ENCODE results near the gene CREB3L1.

Gene CREB3L1

DNA sequence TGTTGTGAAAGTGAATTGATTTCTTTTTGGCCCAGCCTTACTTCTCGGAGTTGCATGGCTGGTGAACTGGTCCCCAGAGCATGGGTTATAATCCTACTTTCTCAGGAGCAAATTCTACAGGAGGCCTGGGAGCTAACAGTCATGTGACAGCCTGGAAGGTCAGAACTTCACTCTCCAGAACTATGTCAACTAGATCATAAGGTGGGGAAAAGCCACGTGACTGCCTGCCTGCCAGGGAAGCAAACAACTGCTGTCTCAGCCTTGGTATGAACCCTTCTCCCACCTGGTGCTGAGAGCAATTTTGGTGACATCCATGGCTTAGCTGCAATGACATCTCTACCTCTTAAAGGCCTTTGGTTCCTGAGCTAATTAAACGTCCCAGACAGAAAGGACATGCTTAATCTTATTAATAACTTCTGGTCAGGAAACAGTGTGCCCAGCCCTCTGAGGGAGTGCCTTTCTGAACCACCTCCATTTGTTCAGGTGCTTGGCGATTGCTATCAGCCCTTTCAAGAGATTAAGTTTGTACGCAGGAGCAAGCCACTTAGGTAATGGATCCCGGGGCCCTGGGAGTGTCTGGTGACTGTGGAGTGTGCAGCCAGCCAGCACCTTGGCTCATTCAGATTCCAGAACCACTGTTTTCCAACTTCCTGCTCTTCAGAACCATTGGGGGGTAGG lies 1.4 kb upstream of the CREB3L1 start:
- DNase-seq, result no peak

DNA sequence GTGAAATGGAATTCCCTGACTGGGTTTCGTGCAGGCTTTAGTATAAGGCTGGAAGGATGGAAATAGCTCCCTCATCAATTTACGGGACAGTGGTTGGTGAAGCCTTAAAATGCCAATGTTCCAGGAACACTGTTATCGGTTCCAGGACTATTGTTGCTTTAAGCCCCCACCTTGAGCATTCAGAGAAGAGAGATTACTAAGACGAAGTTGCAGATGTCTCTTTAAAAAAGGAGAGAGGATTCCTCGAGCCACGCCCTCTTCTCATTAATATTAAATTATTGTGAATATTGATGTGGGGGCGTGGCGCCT lies 195 bp upstream of the CREB3L1 start:
- no peak for DNase-seq

DNA sequence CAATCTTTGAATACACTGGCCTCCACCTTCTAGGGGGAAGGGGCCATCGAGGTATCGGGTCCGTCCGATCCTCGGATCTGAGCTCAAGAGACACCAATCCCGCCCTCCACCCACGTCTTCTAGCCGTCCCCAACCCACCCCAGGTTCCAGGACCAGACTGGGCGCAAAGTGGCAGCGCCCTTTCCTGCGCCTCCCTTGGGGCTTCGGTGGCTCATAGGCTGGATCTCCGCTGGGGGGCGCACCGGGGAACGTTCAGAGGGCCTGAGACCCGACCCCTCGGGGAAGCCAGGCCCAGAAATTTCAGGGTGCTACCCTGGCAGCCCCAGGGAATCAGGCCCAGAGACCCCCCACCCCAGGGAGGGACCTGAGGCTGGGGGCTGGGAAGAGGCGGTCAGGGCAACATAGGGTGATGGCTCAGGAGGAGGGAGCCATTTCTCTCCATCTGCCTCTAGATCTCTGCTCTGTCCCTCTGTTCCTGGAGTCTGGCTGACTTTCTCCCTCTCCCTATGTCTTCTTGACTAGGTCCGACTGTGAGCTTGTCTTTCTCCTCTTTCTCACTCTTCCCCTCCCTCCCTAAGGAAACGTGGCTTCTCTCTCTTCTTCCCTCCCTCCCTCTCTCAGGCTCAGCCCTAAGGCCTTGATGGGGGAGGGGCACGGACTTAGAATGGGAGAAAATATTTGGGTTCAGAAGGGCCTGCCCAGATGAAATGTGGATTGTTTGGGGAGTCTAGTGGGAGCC lies 1.1 kb downstream of the CREB3L1 start:
- no peak for DNase-seq

DNA sequence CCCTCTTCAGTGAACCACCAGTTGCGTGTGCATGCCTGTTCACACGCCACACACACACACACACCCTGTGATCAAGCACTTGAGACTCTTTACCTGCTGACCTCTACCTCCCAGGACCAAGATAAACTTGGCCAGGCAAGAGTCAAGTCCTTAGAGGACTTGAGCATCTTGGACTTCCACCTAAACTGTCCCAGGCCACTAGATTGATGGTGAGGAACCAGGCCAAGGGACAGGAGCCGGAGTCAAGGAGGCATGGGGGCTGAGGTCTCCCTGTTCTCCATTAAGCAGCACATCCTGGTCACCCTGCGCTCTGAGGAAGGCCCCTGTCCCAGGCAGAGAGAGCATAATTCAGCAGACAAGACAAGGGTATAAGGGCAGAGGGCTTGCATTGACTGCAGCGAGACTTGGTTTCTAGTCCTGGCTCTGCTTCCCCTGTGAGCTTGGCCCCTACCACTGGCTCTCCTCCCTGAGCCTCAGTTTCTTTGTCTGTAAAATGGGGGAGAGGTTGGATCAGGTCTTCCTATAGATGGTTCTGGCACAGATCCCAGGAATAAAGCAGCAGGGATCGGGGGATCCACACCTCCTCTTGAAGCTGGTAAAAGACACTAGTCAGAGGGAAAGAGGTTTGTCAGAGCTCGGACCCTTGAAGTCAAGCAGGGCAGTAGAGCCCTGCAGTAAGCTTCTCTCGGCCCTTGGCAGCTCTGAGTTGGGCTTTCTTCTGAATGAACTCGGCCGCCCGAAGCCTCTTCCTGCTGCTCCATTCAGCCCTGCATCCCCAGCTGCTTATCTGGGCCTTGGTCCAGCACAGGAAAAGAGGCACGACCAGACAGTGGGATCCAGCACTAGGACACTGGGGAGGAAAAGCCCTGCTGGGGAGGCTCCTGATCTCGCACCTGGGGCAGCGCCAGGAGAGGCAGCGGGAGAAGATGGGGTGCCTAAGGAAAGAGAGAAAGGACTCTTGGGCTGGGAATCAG lies 2.0 kb downstream of the CREB3L1 start:
- no peak for DNase-seq

DNA sequence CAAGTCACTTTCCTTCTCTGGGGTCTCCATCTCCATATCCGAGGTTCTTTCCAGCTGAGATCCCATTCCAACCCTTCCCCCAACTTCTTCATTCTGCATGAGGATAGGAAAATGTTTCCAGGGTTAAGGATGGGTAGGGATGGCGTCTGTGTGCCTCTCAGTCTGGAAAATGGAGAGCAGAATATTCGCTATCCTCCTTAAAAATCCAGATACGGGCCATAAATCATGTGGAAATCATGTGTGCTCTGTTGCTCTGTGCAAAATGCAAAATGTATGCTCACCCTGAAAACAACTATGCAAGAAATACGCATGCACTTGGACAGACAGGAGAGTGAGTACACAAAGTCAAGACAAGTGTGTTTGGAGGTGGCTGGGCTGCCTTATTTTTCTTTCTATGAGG lies 3.2 kb downstream of the CREB3L1 start:
- no peak for DNase-seq

DNA sequence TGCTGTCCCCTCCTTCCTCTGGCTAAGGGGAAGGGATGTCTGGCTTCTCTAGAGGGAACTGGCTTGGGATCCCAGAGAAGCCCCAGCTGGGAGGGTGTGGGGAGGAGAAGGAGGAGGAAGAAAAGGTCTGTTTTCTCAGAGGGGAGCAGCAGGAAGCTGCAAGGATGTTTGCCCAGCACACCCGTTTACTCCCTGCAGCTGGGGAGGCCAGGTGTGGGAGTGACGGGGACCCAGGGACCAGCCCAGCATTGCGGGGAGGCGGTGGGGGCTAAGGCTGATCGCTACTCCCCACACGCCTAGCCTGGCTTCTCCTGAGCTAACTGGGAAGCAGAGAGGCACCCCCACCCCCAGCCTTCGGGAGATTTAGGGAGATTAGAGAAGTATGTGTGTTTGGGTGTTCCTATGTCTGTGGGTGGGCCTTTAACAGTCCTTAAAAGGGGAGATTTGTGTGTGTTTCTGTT lies 3.9 kb downstream of the CREB3L1 start:
- DNase-seq, result no peak

DNA sequence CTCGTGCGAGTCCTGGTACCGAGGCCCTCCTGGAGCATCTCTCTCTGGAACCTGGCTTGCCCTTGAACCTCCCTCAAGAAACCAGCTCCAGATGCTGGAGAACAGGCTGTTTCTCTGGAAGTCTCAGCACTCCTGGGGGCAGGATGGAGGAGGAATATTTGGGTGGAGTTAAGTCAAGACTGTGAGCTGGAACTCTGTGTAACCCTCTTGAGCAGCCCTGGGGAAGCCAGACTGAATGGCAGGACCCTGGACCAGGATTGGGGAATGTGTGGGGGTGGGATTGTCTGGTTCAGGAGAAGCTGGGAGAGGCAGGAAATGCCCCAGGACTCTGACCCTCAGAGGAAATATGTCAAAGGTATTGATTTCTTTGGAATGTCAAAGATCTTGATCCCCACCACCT lies 7.7 kb downstream of the CREB3L1 start:
- no peak for DNase-seq

DNA sequence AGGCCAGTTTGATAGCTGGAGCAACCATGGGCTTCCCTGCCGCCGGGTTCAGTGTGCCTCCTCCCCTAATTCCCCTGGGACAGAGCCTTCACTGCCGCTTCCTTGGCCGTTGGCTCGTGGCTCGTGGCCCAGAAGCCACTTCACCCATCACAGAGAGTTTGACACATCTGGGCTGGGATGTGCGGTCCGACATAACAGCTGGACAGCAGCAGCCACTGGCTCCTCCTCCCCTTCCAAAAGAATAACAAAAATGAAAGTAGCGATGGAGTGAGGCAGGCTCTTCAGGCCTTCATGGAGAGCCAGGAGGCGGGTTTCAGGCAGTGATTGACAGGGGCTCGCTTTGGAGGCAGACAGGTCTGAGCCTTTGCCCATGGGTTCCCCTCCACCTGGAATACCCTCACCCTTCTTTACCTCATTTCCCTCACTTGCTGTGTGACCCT lies 8.2 kb downstream of the CREB3L1 start:
- no peak for DNase-seq

DNA sequence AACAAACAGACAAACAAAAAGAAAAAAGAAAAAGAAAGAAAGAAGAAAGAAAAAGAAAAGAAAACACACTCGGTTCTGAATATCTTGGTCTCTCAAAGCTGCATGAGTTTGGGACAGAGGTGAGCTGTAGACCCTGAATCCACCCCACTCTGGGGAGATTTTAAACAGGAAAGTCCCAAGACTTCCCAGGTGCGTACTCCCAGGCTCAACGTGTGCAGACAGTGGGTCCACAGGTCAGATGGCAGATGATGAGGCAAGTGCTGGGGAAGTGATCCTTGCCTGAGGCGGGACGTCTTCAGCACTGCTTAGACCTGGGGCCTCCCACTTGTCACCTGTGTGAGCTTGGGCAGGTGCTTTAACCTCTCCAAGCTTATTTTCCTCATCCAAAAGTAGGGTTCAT lies 9.3 kb downstream of the CREB3L1 start:
- no peak for DNase-seq

DNA sequence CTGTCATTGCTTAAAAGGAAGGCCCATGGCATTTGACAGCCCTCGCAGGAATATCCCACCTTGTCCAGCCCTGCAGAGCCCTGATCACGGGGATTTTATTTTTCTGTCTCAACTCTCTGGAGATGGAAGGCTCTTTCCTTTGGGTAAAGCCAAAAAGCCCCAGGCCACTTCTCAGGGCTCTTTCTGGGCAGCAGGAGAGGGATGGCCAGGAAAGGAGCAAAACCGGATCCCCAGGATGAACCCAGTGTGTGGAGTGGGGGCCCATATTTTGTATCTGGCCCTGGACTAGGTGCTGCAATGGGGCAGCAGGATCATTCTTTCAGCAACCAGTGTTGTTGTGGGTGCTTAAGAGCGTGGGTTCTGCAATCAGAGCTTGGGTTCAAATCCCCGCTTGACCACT lies 11.0 kb downstream of the CREB3L1 start:
- DNase-seq, result no peak

DNA sequence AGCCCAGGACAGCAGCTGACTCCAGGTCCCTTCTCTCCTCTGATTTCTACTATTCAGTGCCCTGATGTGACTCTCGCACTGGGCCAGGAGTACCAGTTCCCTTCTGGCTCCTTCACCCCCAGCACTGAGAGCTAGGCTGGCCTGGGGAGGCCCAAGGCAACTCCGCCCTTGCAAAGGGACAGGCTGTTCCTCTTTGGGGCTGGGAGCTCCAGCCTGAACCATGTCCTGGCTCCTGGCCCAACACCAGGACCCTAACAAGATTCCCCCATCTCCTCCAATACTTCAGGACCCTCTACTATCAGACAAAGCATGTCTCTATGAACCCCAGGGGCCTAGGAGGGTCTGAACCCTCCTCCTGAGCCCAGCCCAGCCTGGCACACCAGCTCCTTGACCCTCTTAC lies 12.5 kb downstream of the CREB3L1 start:
- DNase-seq, result no peak

DNA sequence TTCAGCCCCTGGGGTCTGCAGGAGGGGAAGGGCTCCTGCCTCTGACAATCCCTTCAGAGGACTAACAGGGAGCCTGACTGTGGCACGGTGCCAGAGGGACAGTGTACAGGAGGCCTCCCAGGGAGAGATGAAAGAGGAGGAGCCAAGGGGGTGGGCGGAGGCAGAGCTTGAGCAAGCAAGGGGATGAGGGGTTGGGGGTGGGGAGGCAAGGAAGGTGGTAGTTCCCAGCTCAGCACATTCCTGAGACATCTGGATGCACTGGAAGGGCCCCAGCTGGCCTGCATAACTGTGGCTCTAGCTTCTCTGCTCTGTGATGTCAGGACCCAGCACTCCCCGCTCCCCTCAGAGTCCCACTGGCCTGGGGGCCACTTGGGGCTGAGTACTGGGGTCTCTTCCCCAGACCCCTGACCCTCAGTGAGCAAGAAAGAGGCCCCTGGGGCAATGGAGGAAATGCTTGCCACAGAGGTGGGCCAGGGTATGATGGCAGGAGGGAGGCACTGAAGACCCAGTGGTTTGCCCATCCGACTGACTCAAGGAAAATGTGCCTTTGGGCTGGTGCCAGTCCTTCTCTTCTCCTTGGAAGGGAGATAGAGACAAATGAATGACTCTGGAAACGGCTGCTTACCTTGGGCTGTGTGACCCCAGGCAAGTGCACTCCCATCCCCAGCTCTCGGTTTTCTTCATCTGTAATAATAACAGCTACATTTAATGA lies 13.3 kb downstream of the CREB3L1 start:
- no peak for DNase-seq

DNA sequence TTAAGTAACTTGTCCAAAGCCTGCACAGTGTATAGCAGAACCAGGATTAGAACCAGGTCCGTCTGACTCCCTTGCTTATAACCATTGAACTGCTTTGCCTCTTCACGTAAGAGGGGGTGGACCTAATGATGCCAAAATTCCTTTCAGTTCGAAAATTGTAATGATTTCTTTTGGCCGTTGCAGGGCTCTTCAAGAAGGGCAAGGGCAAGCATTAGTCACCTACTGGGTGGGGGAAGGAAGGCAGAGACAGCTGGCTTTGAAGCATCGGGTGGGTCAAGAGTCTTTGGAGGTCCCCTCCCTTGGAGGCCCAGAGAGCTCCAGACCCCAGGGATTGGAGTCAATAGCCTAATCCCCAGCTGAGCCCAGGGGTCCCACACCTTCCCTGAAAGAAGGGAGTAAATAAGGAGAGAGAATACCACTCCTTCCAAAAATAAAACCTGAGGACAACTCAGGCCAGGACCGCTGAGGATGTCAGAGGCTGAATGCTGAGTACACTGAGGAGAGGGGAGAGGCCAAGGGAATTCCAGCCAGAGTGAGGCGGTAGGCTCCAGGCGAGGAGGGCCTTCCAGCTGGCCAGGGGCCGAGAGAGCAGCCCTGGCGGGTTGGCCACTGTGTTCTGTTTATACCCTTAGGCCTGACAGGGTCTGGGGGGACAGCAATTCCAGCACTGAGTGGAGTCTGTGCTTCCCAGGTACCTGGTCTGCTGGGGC lies 14.1 kb downstream of the CREB3L1 start:
- DNase-seq, result no peak

DNA sequence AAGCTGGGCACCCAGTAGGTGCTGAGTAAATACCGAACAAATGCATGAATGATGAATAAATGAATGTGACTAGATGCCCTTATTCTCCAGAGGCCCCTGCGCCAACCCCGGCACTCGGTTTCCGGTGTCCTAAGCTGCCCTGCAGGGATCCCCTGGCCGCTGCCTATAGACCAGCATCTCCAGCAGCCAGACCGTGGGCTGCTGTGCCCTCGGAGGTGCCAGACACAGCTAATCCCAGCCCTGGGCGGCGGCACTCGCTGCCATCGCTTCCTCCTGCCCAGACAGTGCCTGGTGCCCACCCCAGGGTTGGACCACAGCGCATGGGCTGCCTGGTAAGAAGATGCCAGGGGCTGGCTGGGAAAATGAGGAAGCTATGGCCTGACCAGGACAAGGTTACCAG lies 15.6 kb downstream of the CREB3L1 start:
- DNase-seq, result no peak

DNA sequence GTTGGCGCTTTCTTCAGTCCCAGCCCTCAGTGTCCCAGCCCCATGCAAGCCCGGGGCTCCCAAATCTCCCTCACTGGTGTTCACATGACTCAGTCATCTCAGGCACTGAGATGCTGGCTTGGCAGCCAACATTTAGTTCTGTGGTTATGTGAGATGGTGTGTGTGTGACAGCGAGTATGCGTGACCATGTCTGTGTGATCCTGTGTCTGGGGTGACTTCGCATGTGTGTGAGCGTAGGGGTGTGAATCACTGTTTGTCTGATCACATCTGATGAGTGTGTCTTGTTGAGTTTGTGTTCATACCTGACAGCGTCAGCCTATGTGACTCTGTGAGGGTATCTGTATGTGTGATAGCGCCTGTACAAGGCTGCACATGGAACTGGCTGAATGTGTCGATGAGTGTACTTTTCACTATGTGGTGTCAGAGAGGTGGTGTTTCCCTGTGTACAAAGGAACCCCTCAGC lies 16.2 kb downstream of the CREB3L1 start:
- DNase-seq, result no peak

DNA sequence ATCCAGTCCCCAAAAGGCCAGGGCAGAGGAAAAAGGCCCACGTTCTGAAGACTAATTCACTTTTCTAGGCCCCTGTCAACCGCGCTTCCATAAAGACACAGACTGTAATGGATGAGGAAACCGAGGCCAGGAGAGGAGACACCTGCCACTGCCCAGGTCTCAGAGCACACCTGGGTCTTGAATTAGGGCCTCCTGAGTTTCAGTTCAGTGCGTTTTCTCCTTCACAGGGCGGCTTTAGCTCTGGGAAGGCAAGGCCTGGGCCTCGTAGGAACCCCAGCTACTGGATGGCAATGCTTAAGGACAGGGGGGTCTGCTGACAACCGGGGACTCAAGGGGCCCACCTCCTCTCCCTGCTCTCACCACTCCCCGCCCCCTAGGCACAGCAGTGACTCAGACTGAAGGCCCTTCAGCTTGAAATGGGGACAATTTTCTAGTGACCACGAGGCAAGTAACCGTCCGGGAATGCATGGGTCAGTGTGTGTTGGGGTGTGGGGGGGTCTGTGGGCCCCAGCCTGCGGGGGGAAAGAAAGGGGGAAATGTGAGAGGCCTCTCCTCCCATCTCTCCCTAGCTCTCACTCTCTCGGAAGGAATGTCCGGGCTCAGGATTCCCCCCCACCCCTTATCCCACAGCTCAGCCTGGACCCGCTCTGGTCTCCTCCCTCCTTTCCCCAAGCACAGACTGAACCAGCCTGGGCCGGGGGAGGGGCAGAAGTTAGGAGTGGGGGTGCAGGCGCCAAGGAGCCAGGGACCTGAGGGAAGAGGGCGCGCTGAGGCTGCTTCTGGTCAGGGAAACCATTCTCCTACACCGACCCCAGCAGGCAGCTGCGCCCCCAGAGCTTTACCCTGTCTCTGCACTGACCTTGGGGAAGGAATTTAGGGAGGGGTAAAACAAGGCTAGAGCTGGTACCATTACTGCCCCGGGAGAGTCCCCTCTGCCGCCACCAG lies 17.2 kb downstream of the CREB3L1 start:
- no peak for DNase-seq

DNA sequence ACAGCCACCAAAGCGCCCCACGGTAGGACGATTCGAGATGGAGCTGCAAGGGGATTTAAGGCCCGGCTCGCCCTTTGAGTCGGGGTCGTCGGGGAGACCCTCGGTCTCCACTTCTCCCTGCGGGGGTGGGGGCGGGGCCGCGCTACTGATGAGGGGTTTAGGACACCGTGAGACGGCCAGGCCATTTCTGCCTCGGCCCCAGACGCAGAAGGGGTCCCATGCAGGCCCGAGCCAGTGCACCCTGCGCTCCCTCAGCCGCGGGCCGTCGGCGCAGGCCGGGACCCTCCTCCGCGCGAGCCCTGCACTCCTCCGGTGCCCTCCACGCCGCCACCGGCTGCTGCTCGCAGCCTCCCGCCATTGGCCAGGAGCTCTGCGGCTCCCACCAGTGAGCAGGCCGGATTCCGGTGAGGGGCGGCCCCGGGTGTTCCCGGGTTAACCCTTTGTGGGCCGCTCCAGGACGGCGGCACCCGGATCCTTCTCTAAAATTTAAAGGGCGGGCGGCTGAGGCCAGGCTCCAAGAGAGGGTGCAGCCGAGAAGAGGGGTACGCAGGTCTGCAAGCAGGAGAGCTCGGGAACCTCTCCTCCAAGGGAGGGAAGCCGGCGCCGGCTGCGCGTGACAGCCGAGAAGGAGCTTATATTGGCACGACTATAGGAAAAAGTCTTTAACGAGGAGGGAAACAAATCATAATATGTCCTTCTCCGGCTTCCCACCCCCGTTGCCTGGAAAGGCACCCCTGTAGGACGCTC lies 18.0 kb downstream of the CREB3L1 start:
- DNase-seq, result peak; percentile 70

DNA sequence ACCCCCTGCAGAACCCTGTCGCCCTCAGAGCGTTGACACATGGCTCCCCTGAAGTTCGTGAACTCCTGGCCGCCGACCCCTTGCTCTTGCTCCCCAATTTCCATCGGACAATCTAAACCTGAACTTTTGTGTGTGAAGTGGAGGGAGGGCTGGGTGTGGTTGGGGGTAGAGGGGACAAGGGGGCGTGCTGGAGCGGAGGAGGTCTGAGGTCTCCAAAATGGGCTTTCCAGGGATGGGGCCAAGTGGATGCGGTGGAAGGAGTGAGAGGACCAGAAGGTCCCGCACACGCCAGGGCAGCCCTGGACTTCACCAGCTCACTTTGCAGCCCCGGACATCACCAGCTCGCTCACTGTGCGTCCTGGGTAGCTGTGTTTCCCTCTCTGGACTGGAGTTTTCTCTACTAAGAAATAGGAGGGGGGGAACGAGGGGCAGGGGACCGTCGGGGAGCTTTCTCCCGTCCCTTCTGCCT lies 18.6 kb downstream of the CREB3L1 start:
- no peak for DNase-seq

DNA sequence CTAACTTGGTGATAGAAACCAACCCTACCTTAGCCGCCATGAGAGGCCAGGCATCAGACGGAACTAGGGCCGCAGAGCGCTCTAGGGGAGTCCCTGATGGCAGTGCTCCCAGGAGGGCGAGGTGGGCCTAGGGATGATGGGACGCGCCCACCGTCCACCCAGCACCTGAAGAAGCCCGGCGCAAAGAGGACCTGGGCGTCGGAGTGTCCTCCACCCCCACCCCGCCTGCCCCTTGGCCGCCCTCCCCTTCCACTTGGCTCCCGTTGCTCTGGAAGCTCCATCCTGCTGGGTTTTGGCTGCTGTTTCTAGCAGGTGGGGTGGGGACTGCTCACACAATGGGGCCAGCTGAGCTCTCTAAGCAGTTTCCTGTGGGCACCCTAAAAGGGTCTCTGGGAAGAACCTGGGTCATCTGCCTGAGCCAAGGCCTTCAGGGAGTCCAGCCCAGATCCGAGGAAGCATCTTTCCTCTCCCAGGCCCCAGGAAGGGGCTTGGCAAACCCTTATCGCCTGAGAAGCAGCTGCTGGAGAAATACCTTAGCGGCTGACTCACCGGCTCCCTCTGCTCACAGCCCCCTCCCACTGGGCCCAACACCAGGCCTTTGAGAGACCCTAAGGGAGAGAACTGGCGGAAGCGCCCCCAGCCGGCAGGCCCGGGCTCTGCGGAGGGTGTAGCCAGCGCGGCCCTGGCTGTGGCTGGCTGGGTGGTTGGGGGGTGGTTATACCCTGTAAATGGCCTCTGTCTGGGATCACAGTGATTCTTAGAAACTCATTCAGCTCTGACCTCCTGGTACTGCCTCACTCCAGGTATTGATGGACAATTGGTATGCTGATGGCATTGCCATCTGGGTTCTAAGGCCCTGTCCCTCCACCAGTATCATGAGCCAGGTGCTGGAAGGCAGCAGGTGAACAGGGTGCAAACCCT lies 19.3 kb downstream of the CREB3L1 start:
- no peak for DNase-seq
